H1 (cell line): ENCODE measurements around the gene LBX2. TPM values are rescaled to one million over a fixed set of nuclear protein-coding genes. Genes with fewer than 3 reads are reported as not detected.

Source experiments
- CHD1 ChIP-seq: IDR thresholded peaks from 2 replicates; pipeline ENCODE4 v1.6.1; 2012; ENCODE audit warnings: low read depth, low read length, improper control_type of control experiment
- FOSL1 ChIP-seq: IDR thresholded peaks from 2 replicates; pipeline ENCODE4 v1.6.1; 2011; ENCODE audit warnings: mild to moderate bottlenecking, low read depth, low read length, moderate library complexity; ENCODE audit not compliant: insufficient read depth
- NANOG ChIP-seq: IDR thresholded peaks from 2 replicates; pipeline ENCODE4 v1.6.1; 2011; ENCODE audit warnings: low read length, low read depth, mild to moderate bottlenecking, inconsistent platforms; ENCODE audit not compliant: insufficient read depth, poor library complexity, severe bottlenecking
- polyA plus RNA-seq, 7 experiments: library from polyadenylated mRNA; depleted of rRNA in 3 of 7; stranded (reverse) in 5 of 7; unstranded in 2 of 7; fragments of >200 nt in 5 of 7; fragments of 200-250 nt in 2 of 7; gene quantifications; 1 replicate in 5 of 7; 2 replicates in 1 of 7; 4 replicates in 1 of 7; pipeline versions ENCODE4 v1.2.1 to v1.2.3, GENCODE V29; 2011 to 2013; ENCODE audit warnings: missing spikeins in 2 of 7, mixed read lengths in 2 of 7
- total RNA-seq: library from RNA; stranded (reverse); fragmentation: NEBNext Ultra II Directional; extraction: Animal tissue kit (Norgen Biotek cat#: 25700); gene quantifications from 2 replicates; pipeline ENCODE4 v1.2.1, GENCODE V29; 2021
- TF ChIP-seq, protein P1 (sequence below): IDR thresholded peaks from 2 replicates; pipeline ENCODE4 v1.6.1; 2012; ENCODE audit warnings: low read length, inconsistent platforms

LBX2 gene
- total and polyA plus RNA-seq, 2 of the 8 experiments (the other 6 are each of a cell fraction or from before 2014, with no cell fraction given) = 0.27 TPM; not detected in 1

DNA sequence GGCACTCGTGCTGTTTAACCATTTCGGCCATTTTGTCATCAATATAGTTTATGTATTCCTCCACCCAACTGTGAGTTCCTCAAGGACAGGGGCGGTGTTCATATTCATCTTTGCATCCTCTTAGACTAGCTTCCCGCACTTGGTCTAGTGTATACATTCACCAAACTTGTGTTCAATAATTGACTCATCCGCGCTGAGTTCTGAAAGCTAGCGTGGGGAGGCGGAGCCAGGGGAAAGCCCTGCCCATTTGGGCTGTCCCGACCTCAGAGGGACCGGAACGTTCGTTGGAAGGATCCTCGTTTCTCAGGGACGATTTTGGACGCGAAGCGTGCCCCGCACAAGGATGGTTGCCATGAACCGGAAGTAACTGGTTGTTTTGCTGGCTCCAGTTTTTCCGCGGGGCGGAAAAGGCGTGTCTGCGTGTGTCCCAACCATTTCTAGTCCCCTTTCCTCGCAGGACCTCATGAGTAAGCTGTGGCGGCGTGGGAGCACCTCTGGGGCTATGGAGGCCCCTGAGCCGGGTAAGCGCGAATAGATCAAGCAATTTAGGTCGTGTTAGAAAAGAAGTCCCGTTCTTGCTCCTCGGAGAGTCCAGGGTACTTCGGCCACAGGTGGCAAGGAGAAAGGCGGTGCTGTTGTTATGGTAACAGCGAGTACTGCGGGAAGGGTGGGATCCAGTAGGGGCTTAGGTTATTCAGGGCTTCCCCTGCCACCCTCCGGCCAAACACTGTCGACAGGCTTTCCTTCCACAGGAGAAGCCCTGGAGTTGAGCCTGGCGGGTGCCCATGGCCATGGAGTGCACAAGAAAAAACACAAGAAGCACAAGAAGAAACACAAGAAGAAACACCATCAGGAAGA, 44.5 kb downstream of the LBX2 start, which contains the start of gene INO80B (continued):
- no peak for TF ChIP-seq NANOG
- TF ChIP-seq, protein P1, sequence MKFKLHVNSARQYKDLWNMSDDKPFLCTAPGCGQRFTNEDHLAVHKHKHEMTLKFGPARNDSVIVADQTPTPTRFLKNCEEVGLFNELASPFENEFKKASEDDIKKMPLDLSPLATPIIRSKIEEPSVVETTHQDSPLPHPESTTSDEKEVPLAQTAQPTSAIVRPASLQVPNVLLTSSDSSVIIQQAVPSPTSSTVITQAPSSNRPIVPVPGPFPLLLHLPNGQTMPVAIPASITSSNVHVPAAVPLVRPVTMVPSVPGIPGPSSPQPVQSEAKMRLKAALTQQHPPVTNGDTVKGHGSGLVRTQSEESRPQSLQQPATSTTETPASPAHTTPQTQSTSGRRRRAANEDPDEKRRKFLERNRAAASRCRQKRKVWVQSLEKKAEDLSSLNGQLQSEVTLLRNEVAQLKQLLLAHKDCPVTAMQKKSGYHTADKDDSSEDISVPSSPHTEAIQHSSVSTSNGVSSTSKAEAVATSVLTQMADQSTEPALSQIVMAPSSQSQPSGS = peak; percentile 82; the same call in 1 of the 2 replicates
- no peak for TF ChIP-seq FOSL1
- TF ChIP-seq CHD1 = no peak
